SK-N-SH treated with all-trans-retinoic acid at 6 μM for 48 hours (cell line): Measurements from ENCODE around the gene DHX30.

Experiments used
- BACH2 ChIP-seq: fragments of 250-450 bp; sonication (Bioruptor Pico); IDR thresholded peaks from 2 replicates; pipeline ENCODE4 v1.9.0; 2021; ENCODE audit warnings: mild to moderate bottlenecking, borderline replicate concordance
- TCF4 ChIP-seq: fragments of 250-450 bp; sonication (Bioruptor Pico); IDR thresholded peaks from 2 replicates; pipeline ENCODE4 v1.8.0; 2021; ENCODE audit warnings: mild to moderate bottlenecking, moderate library complexity, borderline replicate concordance
- TSHZ2 ChIP-seq: fragments of 250-450 bp; sonication (Bioruptor Pico); IDR thresholded peaks from 2 replicates; pipeline ENCODE4 v1.5.0; 2020; ENCODE audit warnings: mild to moderate bottlenecking, moderate library complexity
- ZFP30 ChIP-seq: fragments of 450-650 bp; formaldehyde crosslinking; IDR thresholded peaks from 2 replicates; pipeline ENCODE4 v1.5.0; 2022; ENCODE audit warnings: mild to moderate bottlenecking, moderate library complexity
- ZNF565 ChIP-seq: fragments of 450-650 bp; formaldehyde crosslinking; conservative IDR thresholded peaks from 2 replicates; pipeline ENCODE4 v1.5.0; 2020; ENCODE audit warnings: low read depth, mild to moderate bottlenecking, moderate library complexity
- TF ChIP-seq, protein P1 (sequence below): fragments of 250-450 bp; sonication (Bioruptor Pico); IDR thresholded peaks from 2 replicates; pipeline ENCODE4 v1.5.1; 2020; ENCODE audit warnings: low read depth, mild to moderate bottlenecking, moderate library complexity

- TF ChIP-seq, protein P1, sequence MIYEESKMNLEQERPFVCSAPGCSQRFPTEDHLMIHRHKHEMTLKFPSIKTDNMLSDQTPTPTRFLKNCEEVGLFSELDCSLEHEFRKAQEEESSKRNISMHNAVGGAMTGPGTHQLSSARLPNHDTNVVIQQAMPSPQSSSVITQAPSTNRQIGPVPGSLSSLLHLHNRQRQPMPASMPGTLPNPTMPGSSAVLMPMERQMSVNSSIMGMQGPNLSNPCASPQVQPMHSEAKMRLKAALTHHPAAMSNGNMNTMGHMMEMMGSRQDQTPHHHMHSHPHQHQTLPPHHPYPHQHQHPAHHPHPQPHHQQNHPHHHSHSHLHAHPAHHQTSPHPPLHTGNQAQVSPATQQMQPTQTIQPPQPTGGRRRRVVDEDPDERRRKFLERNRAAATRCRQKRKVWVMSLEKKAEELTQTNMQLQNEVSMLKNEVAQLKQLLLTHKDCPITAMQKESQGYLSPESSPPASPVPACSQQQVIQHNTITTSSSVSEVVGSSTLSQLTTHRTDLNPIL (CRISPR knock-in tag): no peak
- TF ChIP-seq BACH2 (CRISPR knock-in tag) (no peak), TSHZ2 (no peak), ZFP30 (no peak), ZNF565 (CRISPR knock-in tag) (no peak), TCF4 (no peak)
These were observed 92.3 kb downstream of the DHX30 start for GRCh38 chr3:47895241-47895640.
